Activated B cell treated with CpG ODN at 0.5 μM for 24 hours (primary cell): ENCODE results near the gene PLEKHO2. TPM values are rescaled to one million over a fixed set of nuclear protein-coding genes. Genes with fewer than 3 reads are reported as not detected.

Experiments used
- ATAC-seq: fragments of 200-7000 bp; cut with Tn5 transposase; one replicate; pipeline ENCODE4 v1.10.0; 2021; ENCODE audit warnings: low read depth, mild to moderate bottlenecking, moderate library complexity
- CTCF ChIA-PET: fragments of 350-600 bp; sonication (Branson Sonifier 250); formaldehyde crosslinking; loops from one replicate; lab custom pipeline; 2021; ENCODE audit warnings: antibody characterized with exemption; lab: Charles Lee
- POLR2A ChIA-PET: fragments of 350-600 bp; sonication (Branson Sonifier 250); formaldehyde crosslinking; loops from one replicate; lab custom pipeline; 2021; ENCODE audit warnings: antibody characterized with exemption; lab: Charles Lee
- DNase-seq: peaks from one replicate; pipeline ENCODE4 v3.0.0; 2022
- H3K27ac Mint-ChIP-seq: one replicate; pipeline ENCODE4 v1.8.0; 2020; ENCODE audit warnings: mixed read lengths
- H3K27me3 Mint-ChIP-seq: one replicate; pipeline ENCODE4 v1.8.0; 2021; ENCODE audit warnings: mixed read lengths
- H3K36me3 Mint-ChIP-seq: one replicate; pipeline ENCODE4 v1.8.0; 2021; ENCODE audit warnings: low read depth, mixed read lengths
- H3K4me1 Mint-ChIP-seq: one replicate; pipeline ENCODE4 v1.8.0; 2021; ENCODE audit warnings: mixed read lengths
- H3K4me3 Mint-ChIP-seq: one replicate; pipeline ENCODE4 v1.8.0; 2020; ENCODE audit warnings: mild to moderate bottlenecking, mixed read lengths
- H3K9me3 Mint-ChIP-seq: one replicate; pipeline ENCODE4 v1.8.0; 2020; ENCODE audit warnings: mixed read lengths
- CTCF ChIP-seq: fragments of 200-600 bp; IDR thresholded peaks from one replicate; pipeline ENCODE4 v1.8.0; 2022; ENCODE audit warnings: antibody characterized with exemption, mild to moderate bottlenecking
- intact Hi-C: fragments of 100-400 bp; cut with micrococcal nuclease; formaldehyde crosslinking; loops from one replicate; pipeline ENCODE4 v1.15.1; 2024
- total RNA-seq: library from RNA; stranded (reverse); gene quantifications from 2 replicates; pipeline ENCODE4 v1.2.3, GENCODE V29; 2022

Gene PLEKHO2
- total RNA-seq, 1 donor from 2014 or later, result 38.1 TPM

GRCh38 chr15:64893481-64894394 is 52.0 kb downstream of the PLEKHO2 start:
- POLR2A ChIA-PET, result interaction anchor here (0.5 to 6.0 kb wide), 37 partner anchors 10 to 1716 kb away, joined by 3 to 156 read pairs (median 5); partner anchors contain the start of genes CLPX, PIF1, PLEKHO2 and PPIB
- TF ChIP-seq CTCF, result no peak
- CTCF ChIA-PET, result interaction anchor here (0.8 to 3.5 kb wide), 16 partner anchors 10 to 208 kb away, joined by 3 to 36 read pairs (median 8); partner anchors contain the start of genes PIF1 and PLEKHO2
- H3K27ac Mint-ChIP-seq, result peak overlapping the region; percentile 99
- H3K4me1 Mint-ChIP-seq, result peaks cover 76% of the 10 kb centered on the region
- no peaks in the 10 kb centered on the region for H3K27me3 Mint-ChIP-seq
- DNase-seq (peak; percentile 90), ATAC-seq (peak; percentile 72)
- no peaks in the 10 kb centered on the region for H3K9me3 Mint-ChIP-seq
- intact Hi-C loops, result loop anchor here (2.0 to 10.0 kb wide), 5 partner anchors 97 to 1699 kb away; partner anchors contain the start of genes RNU5A-1 and SNX1
- H3K4me3 Mint-ChIP-seq, result peak overlapping the region; percentile 89
- no peaks in the 10 kb centered on the region for H3K36me3 Mint-ChIP-seq

GRCh38 chr15:64894395-64895056 is 52.8 kb downstream of the PLEKHO2 start:
- H3K4me1 Mint-ChIP-seq, result peaks cover 76% of the 10 kb centered on the region
- peak overlapping the region; percentile 99 for H3K27ac Mint-ChIP-seq
- DNase-seq (peak; percentile 56), ATAC-seq (peak; percentile 45)
- peak overlapping the region; percentile 89 for H3K4me3 Mint-ChIP-seq
- ChIA-PET POLR2A (interaction anchor here (0.5 to 6.0 kb wide), 41 partner anchors 9 to 1717 kb away, joined by 3 to 156 read pairs (median 6); partner anchors contain the start of genes CLPX, PIF1, PLEKHO2 and PPIB), CTCF (interaction anchor here (0.9 to 3.5 kb wide), 22 partner anchors 10 to 166 kb away, joined by 3 to 36 read pairs (median 6); partner anchors contain the start of genes PIF1 and PLEKHO2)
- TF ChIP-seq CTCF, result no peak
- no peaks in the 10 kb centered on the region for H3K9me3 Mint-ChIP-seq
- no peaks in the 10 kb centered on the region for H3K27me3 Mint-ChIP-seq
- intact Hi-C loops, result loop anchor here (1.0 to 10.0 kb wide), 12 partner anchors 11 to 1700 kb away; partner anchors contain the start of genes PIF1, PLEKHO2, RNU5A-1 and SNX1
- no peaks in the 10 kb centered on the region for H3K36me3 Mint-ChIP-seq

GRCh38 chr15:64895285-64896065 is 53.8 kb downstream of the PLEKHO2 start:
- DNase-seq (peak; percentile 34), ATAC-seq (peak; percentile 32)
- H3K36me3 Mint-ChIP-seq, result no peaks in the 10 kb centered on the region
- no peak for TF ChIP-seq CTCF
- ChIA-PET CTCF (interaction anchor here (0.9 to 3.5 kb wide), 19 partner anchors 9 to 167 kb away, joined by 3 to 36 read pairs (median 8); partner anchors contain the start of gene PLEKHO2), POLR2A (interaction anchor here (0.7 to 6.0 kb wide), 24 partner anchors 9 to 885 kb away, joined by 3 to 156 read pairs (median 10); partner anchors contain the start of genes PIF1, PLEKHO2, PPIB and RNU5B-1)
- peak overlapping the region; percentile 99 for H3K27ac Mint-ChIP-seq
- peak overlapping the region; percentile 89 for H3K4me3 Mint-ChIP-seq
- H3K27me3 Mint-ChIP-seq, result no peaks in the 10 kb centered on the region
- H3K4me1 Mint-ChIP-seq, result peaks cover 76% of the 10 kb centered on the region
- H3K9me3 Mint-ChIP-seq, result no peaks in the 10 kb centered on the region
- intact Hi-C loops, result loop anchor here (1.0 to 10.0 kb wide), 10 partner anchors 10 to 1701 kb away; partner anchors contain the start of genes PIF1, PLEKHO2 and RNU5A-1

- ATAC-seq, result no peak
Measured at GRCh38 chr15:64896371-64897069, 54.8 kb downstream of the PLEKHO2 start.

More at GRCh38 chr15:64896371-64897069, 54.8 kb downstream of the PLEKHO2 start:
- ChIA-PET CTCF (interaction anchor here (3.5 kb wide), 1 partner anchor 86 kb away, joined by 36 read pairs; no protein-coding TSS in a partner anchor), POLR2A (interaction anchor here (1.6 to 6.0 kb wide), 3 partner anchors 31 to 74 kb away, joined by 5 to 138 read pairs (median 42); partner anchors contain the start of gene PLEKHO2)
- Mint-ChIP-seq H3K4me3 (peak overlapping the region; percentile 89), H3K36me3 (no peaks in the 10 kb centered on the region), H3K4me1 (peaks cover 74% of the 10 kb centered on the region), H3K27me3 (no peaks in the 10 kb centered on the region), H3K27ac (peak overlapping the region; percentile 99), H3K9me3 (no peaks in the 10 kb centered on the region)
- no peak for DNase-seq
- intact Hi-C loops, result loop anchor here (10.0 kb wide), 1 partner anchor 1702 kb away; no protein-coding TSS in a partner anchor
- no peak for TF ChIP-seq CTCF
